Activated naive CD8-positive, alpha-beta T cell treated with anti-CD3 and anti-CD28 coated beads, Interleukin-2, amount 50 U/mL, for 24 hours (primary cell): ENCODE data around the gene YOD1.

ENCODE experiments used
- ATAC-seq: fragments of 150-1000 bp; cut with Tn5 transposase; one replicate; pipeline ENCODE4 v1.10.0; 2021
- DNase-seq: peaks from one replicate; pipeline ENCODE4 v3.0.0; 2021
- H3K27ac Mint-ChIP-seq: one replicate; pipeline ENCODE4 v1.8.0; 2021; ENCODE audit warnings: mild to moderate bottlenecking, mixed read lengths
- H3K27me3 Mint-ChIP-seq: one replicate; pipeline ENCODE4 v1.8.0; 2021; ENCODE audit warnings: mixed read lengths
- H3K36me3 Mint-ChIP-seq: one replicate; pipeline ENCODE4 v1.8.0; 2021; ENCODE audit warnings: low read depth, mixed read lengths
- H3K4me1 Mint-ChIP-seq: one replicate; pipeline ENCODE4 v1.8.0; 2021; ENCODE audit warnings: mixed read lengths
- H3K4me3 Mint-ChIP-seq: one replicate; pipeline ENCODE4 v1.8.0; 2021; ENCODE audit warnings: mild to moderate bottlenecking, moderate library complexity, mixed read lengths
- H3K9me3 Mint-ChIP-seq: one replicate; pipeline ENCODE4 v1.8.0; 2021; ENCODE audit warnings: mixed read lengths

The YOD1 gene

GRCh38 chr1:207051191-207051943 is at the start of gene YOD1:
TSS of gene YOD1 (minus strand) at chr1:207051208. CDS start at chr1:207051030, 178 bp downstream.
- ATAC-seq, result peak; percentile 35
- peak within 1 kb of the TSS; percentile 100 for H3K4me3 Mint-ChIP-seq
- peaks cover 26% of the 10 kb centered on the region for H3K36me3 Mint-ChIP-seq
- H3K27me3 Mint-ChIP-seq, result peaks cover 2% of the 10 kb centered on the region
- DNase-seq, result no peak
- peak within 1 kb of the TSS; percentile 96 for H3K27ac Mint-ChIP-seq
- peaks cover 66% of the 10 kb centered on the region for H3K4me1 Mint-ChIP-seq
- no peaks in the 10 kb centered on the region for H3K9me3 Mint-ChIP-seq

GRCh38 chr1:207097871-207098324 is 46.9 kb upstream of the YOD1 start:
- no peak overlapping the region for H3K4me3 Mint-ChIP-seq
- H3K9me3 Mint-ChIP-seq, result no peaks in the 10 kb centered on the region
- peaks cover 9% of the 10 kb centered on the region for H3K4me1 Mint-ChIP-seq
- peaks cover 5% of the 10 kb centered on the region for H3K36me3 Mint-ChIP-seq
- peaks cover 7% of the 10 kb centered on the region for H3K27me3 Mint-ChIP-seq
- no peak for DNase-seq
- ATAC-seq, result peak; percentile 98
- H3K27ac Mint-ChIP-seq, result peak overlapping the region; percentile 78

GRCh38 chr1:207093944-207094343 is 42.9 kb upstream of the YOD1 start:
- peaks cover 22% of the 10 kb centered on the region for H3K4me1 Mint-ChIP-seq
- peaks cover 5% of the 10 kb centered on the region for H3K36me3 Mint-ChIP-seq
- H3K4me3 Mint-ChIP-seq, result no peak overlapping the region
- DNase-seq (no peak), ATAC-seq (no peak)
- H3K9me3 Mint-ChIP-seq, result no peaks in the 10 kb centered on the region
- no peak overlapping the region for H3K27ac Mint-ChIP-seq
- no peaks in the 10 kb centered on the region for H3K27me3 Mint-ChIP-seq

- Mint-ChIP-seq H3K4me1 (peaks cover 19% of the 10 kb centered on the region), H3K4me3 (no peak overlapping the region), H3K9me3 (no peaks in the 10 kb centered on the region), H3K27ac (no peak overlapping the region), H3K27me3 (no peaks in the 10 kb centered on the region), H3K36me3 (no peaks in the 10 kb centered on the region)
- DNase-seq (no peak), ATAC-seq (no peak)
Measured at GRCh38 chr1:207091200-207091908, 40.3 kb upstream of the YOD1 start.

DNA sequence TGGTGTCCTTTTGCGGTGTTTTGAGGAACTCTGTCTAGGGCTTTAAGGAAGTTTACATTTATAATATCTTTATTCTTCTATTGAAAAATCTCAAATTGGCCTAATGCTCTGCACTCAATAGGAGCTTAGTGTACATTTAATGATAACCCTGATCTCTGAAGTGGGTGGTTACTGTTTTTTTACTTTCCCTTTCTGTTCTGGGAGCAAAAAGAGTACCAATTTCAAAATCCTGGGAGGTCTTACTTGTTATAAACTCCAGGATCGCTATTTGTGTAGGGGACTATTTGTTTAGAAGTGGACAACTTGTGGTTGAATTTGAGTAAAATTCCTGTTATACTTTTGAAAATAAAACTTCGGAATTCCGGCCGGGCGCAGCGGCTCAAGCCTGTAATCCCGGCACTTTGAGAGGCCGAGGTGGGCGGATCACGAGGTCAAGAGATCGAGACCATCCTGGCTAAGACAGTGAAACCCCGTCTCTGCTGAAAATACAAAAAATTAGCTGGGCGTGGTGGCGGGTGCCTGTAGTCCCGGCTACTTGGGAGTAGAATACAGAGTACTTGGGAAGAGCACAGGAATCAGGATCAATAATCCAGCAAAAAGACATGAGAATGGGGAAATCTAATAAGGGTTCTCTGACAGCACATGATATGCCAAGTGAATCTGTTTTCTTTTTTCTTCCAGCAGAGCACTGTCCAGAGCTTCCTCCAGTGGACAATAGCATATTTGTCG is 38.8 kb upstream of the YOD1 start:
- Mint-ChIP-seq H3K4me1 (peaks cover 25% of the 10 kb centered on the region), H3K27ac (peak overlapping the region; percentile 74), H3K27me3 (no peaks in the 10 kb centered on the region), H3K9me3 (no peaks in the 10 kb centered on the region), H3K4me3 (peak overlapping the region; percentile 76), H3K36me3 (no peaks in the 10 kb centered on the region)
- no peak for DNase-seq
- no peak for ATAC-seq

DNA sequence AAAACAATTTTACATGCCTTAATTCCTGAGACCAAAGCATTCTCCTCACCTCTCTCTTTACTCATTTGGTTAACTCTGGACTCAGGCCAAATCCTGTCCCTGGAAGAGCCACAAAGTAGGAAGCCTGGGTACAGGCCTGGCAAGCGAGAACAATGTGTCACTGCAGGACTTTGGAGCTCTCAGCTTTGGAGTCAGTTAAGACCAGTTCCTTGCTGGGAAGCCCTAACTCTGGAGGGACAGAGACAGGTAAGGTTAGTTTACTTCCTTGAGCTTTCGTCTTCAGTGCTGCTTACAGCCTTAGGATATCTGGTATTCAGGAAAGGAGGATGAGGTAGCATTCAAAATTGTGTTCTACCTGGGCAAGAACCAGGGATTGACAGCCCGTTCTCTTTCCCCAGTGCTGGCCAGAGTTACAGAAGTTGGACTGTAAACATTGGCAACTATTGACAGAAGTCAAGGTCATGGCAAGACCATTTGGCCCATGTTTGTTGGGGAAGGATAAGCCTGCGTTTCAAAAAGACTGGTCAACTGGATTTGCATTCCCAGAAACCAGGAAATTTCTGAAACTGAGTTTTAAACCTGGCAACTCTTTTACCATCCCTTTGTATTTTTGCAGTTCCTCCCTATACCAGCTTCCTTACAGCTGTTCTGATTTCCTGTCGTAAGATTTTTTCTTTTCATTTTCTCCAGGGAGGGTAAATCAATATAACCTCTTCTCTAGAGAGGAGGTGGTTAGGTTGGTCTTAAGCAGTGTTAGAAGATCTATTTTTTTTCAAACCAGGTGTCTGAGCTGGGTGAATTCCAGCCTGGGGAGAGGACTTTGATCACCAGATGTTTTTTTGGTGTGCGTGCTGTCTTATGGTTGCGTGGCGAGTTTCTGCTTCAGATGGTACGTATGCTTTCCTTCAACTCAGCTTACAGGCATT is 38.0 kb upstream of the YOD1 start, which contains the start of gene C4BPB:
TSS of gene C4BPB (plus strand) at position 160 of the 926 bp plus-strand sequence. CDS start at position 832, 672 bp downstream.
- DNase-seq (no peak), ATAC-seq (peak; percentile 33)
- Mint-ChIP-seq H3K36me3 (no peaks in the 10 kb centered on the region), H3K4me3 (peak within 1 kb of the TSS; percentile 76), H3K27me3 (peaks cover 2% of the 10 kb centered on the region), H3K4me1 (peaks cover 29% of the 10 kb centered on the region), H3K27ac (peak within 1 kb of the TSS; percentile 74), H3K9me3 (no peaks in the 10 kb centered on the region)

GRCh38 chr1:207088161-207088560 is 37.2 kb upstream of the YOD1 start:
- no peak overlapping the region for H3K4me3 Mint-ChIP-seq
- peaks cover 2% of the 10 kb centered on the region for H3K27me3 Mint-ChIP-seq
- DNase-seq (no peak), ATAC-seq (no peak)
- H3K27ac Mint-ChIP-seq, result no peak overlapping the region
- peaks cover 29% of the 10 kb centered on the region for H3K4me1 Mint-ChIP-seq
- no peaks in the 10 kb centered on the region for H3K36me3 Mint-ChIP-seq
- no peaks in the 10 kb centered on the region for H3K9me3 Mint-ChIP-seq

DNA sequence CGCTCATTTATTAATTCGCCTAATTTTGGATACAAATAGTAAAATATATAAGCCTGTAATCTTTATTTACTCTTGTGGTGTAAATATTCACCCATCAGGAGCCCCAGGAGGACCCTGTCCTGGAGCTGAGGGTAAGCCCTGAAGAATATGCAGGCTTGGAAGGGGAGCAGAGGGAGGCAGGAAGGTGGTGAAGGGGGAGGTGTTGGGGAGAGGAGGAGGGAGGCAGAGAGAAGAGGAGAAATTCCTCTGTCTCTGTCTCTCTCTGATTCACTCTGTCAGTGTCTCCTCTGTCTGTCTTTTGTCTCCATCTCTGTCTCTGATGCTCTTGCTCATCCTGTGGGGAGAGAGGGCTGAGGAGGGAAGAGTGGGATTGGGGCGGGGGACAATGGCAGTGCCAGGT is 34.9 kb upstream of the YOD1 start:
- Mint-ChIP-seq H3K27ac (no peak overlapping the region), H3K4me3 (no peak overlapping the region), H3K9me3 (no peaks in the 10 kb centered on the region), H3K4me1 (peaks cover 29% of the 10 kb centered on the region), H3K36me3 (no peaks in the 10 kb centered on the region), H3K27me3 (peaks cover 2% of the 10 kb centered on the region)
- DNase-seq, result no peak
- ATAC-seq, result no peak

GRCh38 chr1:207084701-207085180 is 33.7 kb upstream of the YOD1 start:
- Mint-ChIP-seq H3K27ac (no peak overlapping the region), H3K4me3 (no peak overlapping the region), H3K4me1 (peaks cover 24% of the 10 kb centered on the region), H3K9me3 (no peaks in the 10 kb centered on the region), H3K27me3 (peaks cover 2% of the 10 kb centered on the region), H3K36me3 (no peaks in the 10 kb centered on the region)
- DNase-seq, result peak; percentile 56
- peak; percentile 76 for ATAC-seq

GRCh38 chr1:207084232-207084631 is 33.2 kb upstream of the YOD1 start:
- Mint-ChIP-seq H3K27me3 (peaks cover 2% of the 10 kb centered on the region), H3K4me1 (peaks cover 19% of the 10 kb centered on the region), H3K36me3 (no peaks in the 10 kb centered on the region), H3K9me3 (no peaks in the 10 kb centered on the region), H3K27ac (no peak overlapping the region), H3K4me3 (no peak overlapping the region)
- ATAC-seq (no peak), DNase-seq (no peak)

- H3K36me3 Mint-ChIP-seq, result no peaks in the 10 kb centered on the region
- H3K27ac Mint-ChIP-seq, result no peak overlapping the region
- ATAC-seq, result no peak
Measured at GRCh38 chr1:207081806-207082205, 30.8 kb upstream of the YOD1 start.

GRCh38 chr1:207081088-207081487 is 30.1 kb upstream of the YOD1 start:
- H3K27me3 Mint-ChIP-seq, result peaks cover 2% of the 10 kb centered on the region
- H3K27ac Mint-ChIP-seq, result no peak overlapping the region
- ATAC-seq (no peak), DNase-seq (no peak)
- no peaks in the 10 kb centered on the region for H3K9me3 Mint-ChIP-seq
- peaks cover 10% of the 10 kb centered on the region for H3K4me1 Mint-ChIP-seq
- H3K36me3 Mint-ChIP-seq, result no peaks in the 10 kb centered on the region
- no peak overlapping the region for H3K4me3 Mint-ChIP-seq

More at GRCh38 chr1:207081806-207082205, 30.8 kb upstream of the YOD1 start:
- no peak overlapping the region for H3K4me3 Mint-ChIP-seq
- H3K27me3 Mint-ChIP-seq, result peaks cover 2% of the 10 kb centered on the region
- no peak for DNase-seq
- peaks cover 10% of the 10 kb centered on the region for H3K4me1 Mint-ChIP-seq
- no peaks in the 10 kb centered on the region for H3K9me3 Mint-ChIP-seq

DNA sequence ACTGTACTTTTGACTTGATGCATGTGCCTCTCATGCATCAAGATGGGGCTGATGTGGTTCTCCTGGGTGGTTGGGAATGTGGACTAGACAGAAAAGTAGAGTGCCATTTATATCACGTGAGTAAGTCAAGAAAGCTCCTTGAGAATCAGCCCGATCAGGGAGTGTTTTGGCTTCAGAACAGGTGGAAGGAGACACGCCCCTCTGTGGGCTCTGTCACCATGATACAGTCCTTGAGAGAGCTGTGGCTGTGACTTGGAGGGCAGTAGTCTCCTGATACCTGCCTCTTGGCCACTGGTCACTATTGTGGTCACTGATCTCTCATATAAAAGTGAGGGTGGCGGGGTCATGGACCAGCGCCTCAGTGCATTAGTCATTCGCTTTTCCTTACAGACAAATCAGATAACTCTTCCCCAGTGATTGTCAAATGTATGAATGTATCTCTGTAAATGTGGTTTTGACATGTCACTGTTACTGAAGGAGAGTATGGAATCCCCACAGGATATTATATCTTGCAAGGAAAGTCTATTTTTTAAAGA is 28.8 kb upstream of the YOD1 start:
- Mint-ChIP-seq H3K4me1 (peaks cover 5% of the 10 kb centered on the region), H3K27me3 (peaks cover 2% of the 10 kb centered on the region), H3K27ac (no peak overlapping the region), H3K36me3 (no peaks in the 10 kb centered on the region), H3K4me3 (no peak overlapping the region), H3K9me3 (no peaks in the 10 kb centered on the region)
- ATAC-seq, result no peak
- no peak for DNase-seq
